Uterus (tissue), 4 donors: ENCODE data around the gene MLLT10. TPM values are rescaled to one million over a fixed set of nuclear protein-coding genes. Genes with fewer than 3 reads are reported as not detected.
"Not testable (repeated sequence)": the region's sequence is repeated elsewhere in the genome, so short reads cannot be mapped to it uniquely, and the experiment has no call there.

Experiments used
- DNase-seq, 2 donors: peaks; one replicate each; pipeline ENCODE4 v3.0.0-alpha.2; 2019 to 2020
- H3K27ac ChIP-seq, 2 donors: fragments of 200-600 bp; sonication (generic); 1 replicate in 1 of 2; 2 replicates in 1 of 2; pipeline ENCODE4 v1.5.1; 2016 to 2018
- H3K27me3 ChIP-seq, 2 donors: fragments of 200-600 bp; sonication (generic); one replicate each; pipeline ENCODE4 v1.5.1; 2018 to 2019; ENCODE audit warnings: control low read depth in 1 of 2
- H3K36me3 ChIP-seq, 2 donors: fragments of 200-600 bp; sonication (generic); one replicate each; pipeline ENCODE4 v1.5.1; 2019; ENCODE audit warnings: control low read depth in 1 of 2
- H3K4me1 ChIP-seq, 2 donors: fragments of 200-600 bp; sonication (generic); one replicate each; pipeline ENCODE4 v1.5.1; 2018 to 2019; ENCODE audit warnings: control low read depth in 1 of 2
- H3K4me3 ChIP-seq, 2 donors: fragments of 200-600 bp; sonication (generic); 1 replicate in 1 of 2; 2 replicates in 1 of 2; pipeline ENCODE4 v1.5.1; 2018 to 2019; ENCODE audit warnings: mild to moderate bottlenecking in 1 of 2
- H3K9me3 ChIP-seq, 2 donors: fragments of 200-600 bp; sonication (generic); one replicate each; pipeline ENCODE4 v1.5.1; 2019; ENCODE audit warnings: control low read depth in 1 of 2
- POLR2A ChIP-seq, 2 donors: fragments of 450-650 bp; IDR thresholded peaks; one replicate each; pipeline ENCODE4 v1.6.1; 2016; ENCODE audit warnings: antibody characterized with exemption in 2 of 2, mild to moderate bottlenecking in 1 of 2, moderate library complexity in 1 of 2
- intact Hi-C: fragments of 100-400 bp; cut with DNase I; formaldehyde crosslinking; loops from one replicate; pipeline ENCODE4 v1.15.1; 2023; ENCODE audit warnings: low total_unique reads
- total RNA-seq, 4 donors: library from RNA; depleted of rRNA in 3 of 4; stranded (reverse); fragments of >200 nt in 3 of 4; gene quantifications; one replicate each; pipeline versions ENCODE4 v1.1.0 to v1.2.4, GENCODE V29; 2014 to 2023
- TF ChIP-seq, protein P1 (sequence below), 4 experiments: fragments of 200-600 bp in 2 of 4; fragments of 450-650 bp in 2 of 4; sonication (generic) in 2 of 4; IDR thresholded peaks; one replicate each; pipeline ENCODE4 v1.5.1; 2016 to 2019; ENCODE audit warnings: antibody characterized with exemption in 4 of 4, mild to moderate bottlenecking in 2 of 4, moderate library complexity in 1 of 4
- donor health status: DM: yes; HTN: yes; CAD: no.

Gene MLLT10
- total RNA-seq, 4 donors from 2014 or later: 34.1 to 71.2 (median 59.8) TPM

DNA sequence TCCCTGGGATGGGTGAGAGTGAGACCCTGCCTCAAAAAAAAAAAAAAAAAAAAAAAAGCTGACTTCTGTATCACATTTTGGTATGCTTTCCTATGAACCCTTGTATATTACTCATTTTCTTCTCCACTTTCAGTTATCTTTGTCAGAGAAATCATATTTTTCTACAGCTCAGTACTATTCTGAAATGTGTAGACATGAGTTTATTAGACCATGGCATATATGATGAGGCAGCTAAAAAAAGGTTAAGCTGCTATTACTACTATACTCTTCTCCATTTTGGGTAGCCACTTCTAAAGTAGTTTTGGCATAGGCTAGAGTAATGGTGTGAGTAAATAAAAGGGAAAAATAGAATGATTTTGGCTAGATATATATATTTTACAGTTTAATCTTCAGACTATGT, 53.4 kb downstream of the MLLT10 start:
- no peaks in the 10 kb centered on the region for H3K27me3 ChIP-seq
- DNase-seq: no peak
- no peak overlapping the region for H3K27ac ChIP-seq
- H3K9me3 ChIP-seq: no peaks in the 10 kb centered on the region
- intact Hi-C loops: no loop called here
- H3K36me3 ChIP-seq: no peaks in the 10 kb centered on the region
- H3K4me3 ChIP-seq: no peak overlapping the region
- TF ChIP-seq, protein P1, sequence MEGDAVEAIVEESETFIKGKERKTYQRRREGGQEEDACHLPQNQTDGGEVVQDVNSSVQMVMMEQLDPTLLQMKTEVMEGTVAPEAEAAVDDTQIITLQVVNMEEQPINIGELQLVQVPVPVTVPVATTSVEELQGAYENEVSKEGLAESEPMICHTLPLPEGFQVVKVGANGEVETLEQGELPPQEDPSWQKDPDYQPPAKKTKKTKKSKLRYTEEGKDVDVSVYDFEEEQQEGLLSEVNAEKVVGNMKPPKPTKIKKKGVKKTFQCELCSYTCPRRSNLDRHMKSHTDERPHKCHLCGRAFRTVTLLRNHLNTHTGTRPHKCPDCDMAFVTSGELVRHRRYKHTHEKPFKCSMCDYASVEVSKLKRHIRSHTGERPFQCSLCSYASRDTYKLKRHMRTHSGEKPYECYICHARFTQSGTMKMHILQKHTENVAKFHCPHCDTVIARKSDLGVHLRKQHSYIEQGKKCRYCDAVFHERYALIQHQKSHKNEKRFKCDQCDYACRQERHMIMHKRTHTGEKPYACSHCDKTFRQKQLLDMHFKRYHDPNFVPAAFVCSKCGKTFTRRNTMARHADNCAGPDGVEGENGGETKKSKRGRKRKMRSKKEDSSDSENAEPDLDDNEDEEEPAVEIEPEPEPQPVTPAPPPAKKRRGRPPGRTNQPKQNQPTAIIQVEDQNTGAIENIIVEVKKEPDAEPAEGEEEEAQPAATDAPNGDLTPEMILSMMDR (IDR thresholded peaks at IDR 0.05): no peak
- TF ChIP-seq POLR2A (IDR thresholded peaks at IDR 0.05): no peak
- no peaks in the 10 kb centered on the region for H3K4me1 ChIP-seq

DNA sequence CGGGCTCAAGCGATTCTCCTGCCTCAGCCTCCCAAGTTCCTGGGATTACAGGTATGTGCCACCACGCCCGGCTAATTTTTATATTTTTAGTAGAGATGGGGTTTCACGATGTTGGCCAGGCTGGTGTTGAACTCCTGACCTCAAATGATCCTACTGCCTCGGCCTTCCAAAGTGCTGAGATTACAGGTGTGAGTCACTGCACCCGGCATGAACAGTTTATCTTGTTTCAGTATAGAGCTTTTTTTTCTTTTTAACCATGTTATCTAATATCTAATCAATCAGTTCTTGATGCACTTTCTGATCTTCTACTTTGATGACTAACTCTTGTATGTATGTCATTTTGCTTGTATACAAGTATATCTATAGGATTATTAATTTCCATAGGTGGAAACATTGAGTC, 54.1 kb downstream of the MLLT10 start:
- H3K4me3 ChIP-seq, intact Hi-C loops, DNase-seq, H3K27me3 ChIP-seq, H3K4me1 ChIP-seq, H3K27ac ChIP-seq, H3K9me3 ChIP-seq, H3K36me3 ChIP-seq: not testable (repeated sequence)

DNA sequence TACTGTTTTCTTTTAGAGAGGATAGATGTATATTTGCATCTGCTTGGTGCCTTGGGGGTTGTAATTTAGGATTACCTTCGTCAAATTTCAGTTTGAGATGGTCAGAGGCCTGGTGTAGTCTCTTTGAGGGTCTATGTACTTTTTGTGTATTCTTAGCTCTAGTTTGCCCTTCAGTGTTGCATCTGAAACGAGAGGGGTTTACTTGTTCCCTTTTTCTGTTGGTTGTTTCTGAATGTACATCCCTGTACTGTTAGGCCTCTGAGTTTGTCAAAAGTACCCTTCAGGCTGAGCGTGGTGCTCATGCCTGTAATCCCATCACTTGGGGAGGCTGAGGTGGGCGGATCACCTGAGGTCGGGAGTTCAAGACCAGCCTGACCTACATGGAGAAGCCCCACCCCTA, 60.0 kb downstream of the MLLT10 start:
- Histone ChIP-seq H3K27me3 (no peaks in the 10 kb centered on the region), H3K36me3 (no peaks in the 10 kb centered on the region), H3K4me1 (no peaks in the 10 kb centered on the region), H3K4me3 (no peak overlapping the region), H3K9me3 (no peaks in the 10 kb centered on the region), H3K27ac (no peak overlapping the region)
- intact Hi-C loops: no loop called here
- DNase-seq: no peak
- TF ChIP-seq, protein P1 (IDR thresholded peaks at IDR 0.05): no peak
- TF ChIP-seq POLR2A (IDR thresholded peaks at IDR 0.05): no peak

DNA sequence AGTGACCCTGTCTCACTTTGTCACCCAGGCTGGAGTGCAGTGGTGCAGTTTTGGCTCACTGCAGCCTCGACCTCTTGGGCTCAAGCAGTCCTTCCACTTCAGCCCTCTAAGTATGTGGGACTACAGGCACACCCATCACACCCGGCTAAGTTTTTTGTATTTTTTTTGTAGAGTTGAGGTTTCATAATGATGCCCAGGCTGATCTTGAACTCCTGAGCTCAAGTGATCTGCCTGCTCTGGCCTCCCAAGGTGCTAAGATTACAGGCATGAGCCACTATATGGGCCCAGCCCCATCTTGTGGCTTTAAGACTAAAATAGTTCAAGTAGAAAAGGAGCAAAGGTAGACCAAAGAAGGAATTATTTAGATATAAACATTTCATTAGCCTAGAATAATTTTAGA, 65.5 kb downstream of the MLLT10 start:
- Histone ChIP-seq H3K4me1 (no peaks in the 10 kb centered on the region), H3K27me3 (no peaks in the 10 kb centered on the region), H3K27ac (no peak overlapping the region), H3K9me3 (no peaks in the 10 kb centered on the region), H3K4me3 (no peak overlapping the region), H3K36me3 (no peaks in the 10 kb centered on the region)
- no peak for TF ChIP-seq POLR2A (IDR thresholded peaks at IDR 0.05)
- TF ChIP-seq, protein P1 (IDR thresholded peaks at IDR 0.05): no peak
- DNase-seq: no peak
- intact Hi-C loops: no loop called here

DNA sequence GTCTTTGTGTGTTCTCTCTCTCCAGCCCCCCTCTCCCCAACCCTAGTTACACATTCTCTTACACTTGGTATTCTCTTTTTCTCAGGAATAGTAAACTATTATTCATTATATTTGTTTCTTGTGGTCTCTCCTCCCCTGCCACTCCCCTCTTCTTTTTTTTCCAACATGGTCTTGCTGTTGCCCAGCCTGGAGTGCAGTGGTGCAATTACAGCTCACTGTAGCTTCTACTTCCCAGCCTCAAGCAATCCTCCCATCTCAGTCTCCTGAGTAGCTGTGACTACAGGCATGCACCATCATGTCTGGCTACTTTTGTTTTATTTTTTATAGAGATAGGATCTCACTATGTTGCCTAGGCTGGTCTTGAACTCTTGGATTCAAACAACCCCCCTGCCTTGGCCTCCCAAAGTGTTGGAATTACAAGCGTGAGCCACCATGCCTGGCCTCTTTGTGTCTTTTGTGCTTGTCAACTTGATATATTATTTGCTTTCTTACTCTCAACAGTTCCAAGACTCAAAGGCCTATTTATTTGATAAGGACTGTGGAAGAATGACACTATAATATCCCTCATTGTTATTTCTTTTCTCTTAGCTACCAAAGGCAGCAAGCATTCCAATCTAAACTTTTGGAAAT, 66.9 kb downstream of the MLLT10 start:
- no peaks in the 10 kb centered on the region for H3K27me3 ChIP-seq
- TF ChIP-seq, protein P1 (IDR thresholded peaks at IDR 0.05): no peak
- TF ChIP-seq POLR2A (IDR thresholded peaks at IDR 0.05): no peak
- H3K9me3 ChIP-seq: no peaks in the 10 kb centered on the region
- H3K4me3 ChIP-seq: no peak overlapping the region
- H3K4me1 ChIP-seq: no peaks in the 10 kb centered on the region
- H3K27ac ChIP-seq: no peak overlapping the region
- no peak for DNase-seq
- H3K36me3 ChIP-seq: no peaks in the 10 kb centered on the region
- intact Hi-C loops: no loop called here

DNA sequence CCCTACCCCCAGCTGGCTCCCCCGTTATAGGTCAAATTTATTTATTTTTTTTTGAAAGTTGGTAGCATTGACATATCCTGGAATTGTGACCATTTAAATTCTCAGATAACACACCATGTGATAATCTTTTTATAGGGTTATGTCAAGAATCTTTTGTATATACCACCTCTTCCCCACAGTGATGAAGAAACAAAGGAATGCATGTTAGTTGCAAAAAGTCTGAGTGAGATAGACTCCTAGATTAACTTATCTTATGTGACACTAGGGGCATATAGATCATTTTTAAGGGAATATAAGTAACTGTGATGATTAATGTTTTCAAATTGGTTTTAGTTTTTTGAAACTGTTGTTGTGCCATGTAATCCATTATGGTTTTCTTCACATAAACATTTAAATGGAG, 68.3 kb downstream of the MLLT10 start:
- TF ChIP-seq, protein P1 (IDR thresholded peaks at IDR 0.05): no peak
- no peak for TF ChIP-seq POLR2A (IDR thresholded peaks at IDR 0.05)

More for the DNA sequence above, 68.3 kb downstream of the MLLT10 start:
- Histone ChIP-seq H3K36me3 (no peaks in the 10 kb centered on the region), H3K27ac (no peak overlapping the region), H3K9me3 (no peaks in the 10 kb centered on the region), H3K27me3 (no peaks in the 10 kb centered on the region), H3K4me1 (no peaks in the 10 kb centered on the region), H3K4me3 (no peak overlapping the region)
- intact Hi-C loops: no loop called here
- DNase-seq: no peak
